Prostate gland (tissue), 2 donors: ENCODE results near the gene ENTPD5. TPM values are rescaled to one million over a fixed set of nuclear protein-coding genes. Genes with fewer than 3 reads are reported as not detected.
"Not testable (repeated sequence)": the region's sequence is repeated elsewhere in the genome, so short reads cannot be mapped to it uniquely, and the experiment has no call there.

Source experiments
- DNase-seq: peaks from one replicate; pipeline ENCODE4 v3.0.0-alpha.2; 2019; ENCODE audit warnings: low spot score
- H3K27ac ChIP-seq, 2 donors: fragments of 200-600 bp; sonication (generic); 2 replicates each; pipeline ENCODE4 v1.5.1; 2017 to 2019
- H3K27me3 ChIP-seq: fragments of 200-600 bp; sonication (generic); replicated peaks from 2 replicates; pipeline ENCODE4 v1.5.1; 2019; ENCODE audit not compliant: insufficient read depth
- H3K36me3 ChIP-seq, 2 donors: fragments of 200-600 bp; sonication (generic); 1 replicate in 1 of 2; 2 replicates in 1 of 2; pipeline versions ENCODE4 v1.5.1 to v1.8.1; 2017 to 2019
- H3K4me1 ChIP-seq: fragments of 200-600 bp; sonication (generic); replicated peaks from 2 replicates; pipeline ENCODE4 v1.5.1; 2019
- H3K4me3 ChIP-seq, 2 donors: fragments of 200-600 bp; sonication (generic); 2 replicates each; pipeline ENCODE4 v1.5.1; 2017 to 2019
- H3K9me3 ChIP-seq: fragments of 200-600 bp; sonication (generic); 2 replicates; pipeline ENCODE4 v1.5.1; 2017
- CTCF ChIP-seq, 4 experiments: fragments of 200-600 bp in 2 of 4; fragments of 450-650 bp in 2 of 4; sonication (generic) in 2 of 4; IDR thresholded peaks; 1 replicate in 3 of 4; 2 replicates in 1 of 4; pipeline ENCODE4 v1.5.1; 2016 to 2019; ENCODE audit warnings: antibody characterized with exemption in 4 of 4, mild to moderate bottlenecking in 2 of 4, moderate library complexity in 2 of 4
- POLR2A ChIP-seq: fragments of 450-650 bp; IDR thresholded peaks from one replicate; pipeline ENCODE4 v1.6.1; 2016; ENCODE audit warnings: antibody characterized with exemption, mild to moderate bottlenecking
- POLR2AphosphoS5 ChIP-seq: sonication (generic); formaldehyde crosslinking; IDR thresholded peaks from one replicate; pipeline ENCODE4 v1.6.1; 2017; ENCODE audit warnings: antibody characterized with exemption
- WGBS: methylation state at CpG from one replicate; pipeline ENCODE4 v1.1.5; 2018; 5-methylcytosine and 5-hydroxymethylcytosine counted together
- intact Hi-C: fragments of 100-400 bp; cut with DNase I; formaldehyde crosslinking; loops from one replicate; pipeline ENCODE4 v1.14.2; 2022
- total RNA-seq, 2 donors: library from RNA; depleted of rRNA; stranded (reverse); fragments of >200 nt; gene quantifications; one replicate each; pipeline ENCODE4 v1.1.0, GENCODE V29; 2016

Gene ENTPD5
- total RNA-seq, 2 donors from 2014 or later = 33.4 to 63.6 TPM

GRCh38 chr14:73942180-73942579 lies 76.9 kb downstream of the ENTPD5 start:
- no peaks in the 10 kb centered on the region for H3K36me3 ChIP-seq
- H3K9me3 ChIP-seq = no peaks in the 10 kb centered on the region
- 90% methylated on average over 7 of the region's 7 CpGs for WGBS
- no peaks in the 10 kb centered on the region for H3K27me3 ChIP-seq
- H3K4me3 ChIP-seq = no peak overlapping the region
- no peak for DNase-seq
- no peak overlapping the region for H3K27ac ChIP-seq
- TF ChIP-seq POLR2AphosphoS5 = no peak
- TF ChIP-seq CTCF (IDR thresholded peaks at IDR 0.05) = no peak
- TF ChIP-seq POLR2A = no peak
- peaks cover 9% of the 10 kb centered on the region for H3K4me1 ChIP-seq
- intact Hi-C loops = no loop called here

- H3K27ac ChIP-seq = no peak overlapping the region
- WGBS = 92% methylated on average over 2 of the region's 2 CpGs
- no peaks in the 10 kb centered on the region for H3K4me1 ChIP-seq
- intact Hi-C loops = no loop called here
- H3K4me3 ChIP-seq = no peak overlapping the region
- TF ChIP-seq POLR2AphosphoS5 (no peak), CTCF (IDR thresholded peaks at IDR 0.05) (no peak), POLR2A (no peak)
- no peak for DNase-seq
- no peaks in the 10 kb centered on the region for H3K9me3 ChIP-seq
- H3K27me3 ChIP-seq = no peaks in the 10 kb centered on the region
- peaks cover 3 to 7% of the 10 kb centered on the region in 2 donors for H3K36me3 ChIP-seq
These were observed 82.1 kb downstream of the ENTPD5 start for GRCh38 chr14:73937012-73937411.

GRCh38 chr14:73936548-73936947 lies 82.5 kb downstream of the ENTPD5 start:
- no peak overlapping the region for H3K4me3 ChIP-seq
- TF ChIP-seq POLR2A = no peak
- no peak for TF ChIP-seq POLR2AphosphoS5
- TF ChIP-seq CTCF (IDR thresholded peaks at IDR 0.05) = no peak
- no peaks in the 10 kb centered on the region for H3K9me3 ChIP-seq
- peaks cover 3 to 7% of the 10 kb centered on the region in 2 donors for H3K36me3 ChIP-seq
- intact Hi-C loops = no loop called here
- no peaks in the 10 kb centered on the region for H3K27me3 ChIP-seq
- no peak overlapping the region for H3K27ac ChIP-seq
- 91% methylated on average over 1 of the region's 1 CpG for WGBS
- no peak for DNase-seq
- H3K4me1 ChIP-seq = no peaks in the 10 kb centered on the region

- DNase-seq = no peak
- Histone ChIP-seq H3K36me3 (peaks cover 3 to 7% of the 10 kb centered on the region in 2 donors), H3K4me1 (no peaks in the 10 kb centered on the region), H3K27me3 (no peaks in the 10 kb centered on the region), H3K4me3 (no peak overlapping the region), H3K27ac (no peak overlapping the region), H3K9me3 (no peaks in the 10 kb centered on the region)
- TF ChIP-seq CTCF (IDR thresholded peaks at IDR 0.05) = peak in 1 of 4 experiments; percentile 29
- TF ChIP-seq POLR2A = no peak
- 85% methylated on average over 2 of the region's 2 CpGs for WGBS
- intact Hi-C loops = no loop called here
These were observed 83.4 kb downstream of the ENTPD5 start for GRCh38 chr14:73935666-73936065.

- Histone ChIP-seq H3K4me3 (no peak overlapping the region), H3K4me1 (no peaks in the 10 kb centered on the region), H3K36me3 (peaks cover 4 to 13% of the 10 kb centered on the region in 2 donors), H3K9me3 (no peaks in the 10 kb centered on the region), H3K27ac (no peak overlapping the region), H3K27me3 (no peaks in the 10 kb centered on the region)
- intact Hi-C loops = no loop called here
- DNase-seq = no peak
- 93% methylated on average over 5 of the region's 5 CpGs for WGBS
- TF ChIP-seq CTCF (IDR thresholded peaks at IDR 0.05) (no peak), POLR2AphosphoS5 (no peak), POLR2A (no peak)
These were observed 94.8 kb downstream of the ENTPD5 start for GRCh38 chr14:73924337-73924736.

- 95% methylated on average over 2 of the region's 2 CpGs for WGBS
- peaks cover 4 to 12% of the 10 kb centered on the region in 2 donors for H3K36me3 ChIP-seq
- H3K4me1 ChIP-seq, H3K27ac ChIP-seq, DNase-seq, H3K4me3 ChIP-seq, intact Hi-C loops, H3K27me3 ChIP-seq, H3K9me3 ChIP-seq: not testable (repeated sequence)
These were observed 99.6 kb downstream of the ENTPD5 start for GRCh38 chr14:73919457-73919856.
